Keratinocyte (primary cell): ENCODE measurements around the gene SAMD4A. TPM values are rescaled to one million over a fixed set of nuclear protein-coding genes. Genes with fewer than 3 reads are reported as not detected.

Experiments
- DNase-seq: peaks from one replicate; pipeline ENCODE4 v3.0.0-alpha.2; 2011; ENCODE audit warnings: low read depth, missing footprints, low spot score
- FAIRE-seq: peaks from 2 replicates; lab custom pipeline; 2011; peaks lifted over from hg19 to GRCh38; lab: Jason Lieb, UNC
- H2AFZ ChIP-seq: 2 replicates; pipeline ENCODE4 v1.6.0; 2012; ENCODE audit warnings: low read length, control low read depth, inconsistent platforms; ENCODE audit not compliant: control insufficient read depth
- H3K27ac ChIP-seq: 2 replicates; pipeline ENCODE4 v1.5.1; 2011; ENCODE audit warnings: low read length; ENCODE audit not compliant: control insufficient read depth, insufficient read depth
- H3K27me3 ChIP-seq: 3 replicates; pipeline ENCODE4 v1.6.0; 2011; ENCODE audit warnings: low read length; ENCODE audit not compliant: control insufficient read depth, insufficient read depth; ENCODE audit errors: extremely low read depth
- H3K36me3 ChIP-seq, 2 experiments: 2 replicates in 1 of 2; 3 replicates in 1 of 2; pipeline ENCODE4 v1.5.1; 2011; ENCODE audit warnings: low read length in 2 of 2, mild to moderate bottlenecking in 1 of 2; ENCODE audit not compliant: control insufficient read depth in 2 of 2, insufficient read depth in 2 of 2; ENCODE audit errors: extremely low read depth in 1 of 2
- H3K4me1 ChIP-seq: 3 replicates; pipeline ENCODE4 v1.5.1; 2011; ENCODE audit warnings: low read length; ENCODE audit not compliant: control insufficient read depth, insufficient read depth; ENCODE audit errors: extremely low read depth
- H3K4me2 ChIP-seq: 3 replicates; pipeline ENCODE4 v1.6.0; 2011; ENCODE audit warnings: low read depth, low read length; ENCODE audit not compliant: control insufficient read depth, insufficient read depth; ENCODE audit errors: extremely low read depth
- H3K4me3 ChIP-seq, 3 experiments: fragments of 200-600 bp in 1 of 3; sonication (generic) in 1 of 3; 2 replicates in 2 of 3; 3 replicates in 1 of 3; pipeline ENCODE4 v1.5.1; 2011 to 2016; ENCODE audit warnings: low read length in 3 of 3, mild to moderate bottlenecking in 3 of 3, control low read depth in 2 of 3, inconsistent platforms in 1 of 3, low read depth in 1 of 3, mixed read lengths in 1 of 3, mixed run types in 1 of 3, moderate library complexity in 1 of 3; ENCODE audit not compliant: control insufficient read depth in 2 of 3, insufficient read depth in 2 of 3; ENCODE audit errors: extremely low read depth in 1 of 3
- H3K79me2 ChIP-seq: 2 replicates; pipeline ENCODE4 v1.6.0; 2012; ENCODE audit warnings: low read length; ENCODE audit not compliant: control insufficient read depth, insufficient read depth
- H3K9ac ChIP-seq: 3 replicates; pipeline ENCODE4 v1.6.0; 2011; ENCODE audit warnings: low read length; ENCODE audit not compliant: control insufficient read depth, insufficient read depth; ENCODE audit errors: extremely low read depth
- H3K9me1 ChIP-seq: 3 replicates; pipeline ENCODE4 v1.6.0; 2011; ENCODE audit warnings: low read length; ENCODE audit not compliant: control insufficient read depth, insufficient read depth; ENCODE audit errors: extremely low read depth
- H3K9me3 ChIP-seq: 2 replicates; pipeline ENCODE4 v1.5.1; 2012; ENCODE audit warnings: low read depth, low read length; ENCODE audit not compliant: control insufficient read depth
- H4K20me1 ChIP-seq: 3 replicates; pipeline ENCODE4 v1.6.0; 2011; ENCODE audit warnings: low read length; ENCODE audit not compliant: control insufficient read depth, insufficient read depth; ENCODE audit errors: extremely low read depth
- EZH2 ChIP-seq: IDR thresholded peaks from one replicate; pipeline ENCODE4 v1.6.1; 2012; ENCODE audit warnings: inconsistent platforms, mild to moderate bottlenecking, low read length, moderate library complexity
- dilution Hi-C: fragments of 300-500 bp; cut with MboI; formaldehyde crosslinking; loops from one replicate; pipeline ENCODE4 v1.7.0; 2020; ENCODE audit warnings: low sequenced_read_pairs; ENCODE audit not compliant: extremely low pct_ligation_motif_present
- polyA plus RNA-seq, 5 experiments: library from polyadenylated mRNA; depleted of rRNA in 3 of 5; stranded (reverse) in 3 of 5; stranded (forward) in 1 of 5; unstranded in 1 of 5; fragments of >200 nt; gene quantifications; 1 replicate in 1 of 5; 2 replicates in 3 of 5; 3 replicates in 1 of 5; pipeline versions ENCODE4 v1.2.1 to v1.2.3, GENCODE V29; 2011 to 2012; ENCODE audit warnings: missing spikeins in 2 of 5, low read depth in 1 of 5, low replicate concordance in 1 of 5
- TF ChIP-seq, protein P1 (sequence below), 3 experiments: IDR thresholded peaks in 1 of 3; conservative IDR thresholded peaks in 1 of 3; optimal IDR thresholded peaks in 1 of 3; 2 replicates in 2 of 3; 3 replicates in 1 of 3; pipeline versions ENCODE3 to v1.5.1; 2011; ENCODE audit warnings: low read length in 3 of 3, mild to moderate bottlenecking in 3 of 3, moderate library complexity in 2 of 3, control low read depth in 1 of 3, inconsistent platforms in 1 of 3; ENCODE audit not compliant: insufficient read depth in 2 of 3; ENCODE audit errors: extremely low read depth in 1 of 3

SAMD4A gene
- polyA plus RNA-seq, 1 donor (not counting 4 experiments of a cell fraction or from before 2014, with no cell fraction given), result 16.2 TPM

DNA sequence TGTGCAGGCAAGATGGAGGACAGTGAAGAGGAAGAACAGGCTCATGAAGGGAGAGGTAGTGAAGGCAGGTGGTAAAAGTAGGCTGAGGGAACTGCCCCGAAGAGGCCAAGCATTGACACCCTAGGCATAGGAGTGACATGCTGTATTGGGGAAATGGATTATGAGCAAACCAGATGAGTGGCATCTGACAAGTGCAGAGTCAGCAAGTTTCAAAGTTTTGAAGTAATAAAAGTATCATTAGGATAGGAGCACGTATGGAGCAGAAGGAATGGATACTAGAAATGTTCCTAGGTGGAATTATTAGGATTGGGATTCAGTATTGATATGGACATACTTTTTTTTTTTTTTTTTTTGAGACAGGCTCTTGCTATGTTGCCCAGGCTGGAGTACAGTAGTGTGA is 139.8 kb downstream of the SAMD4A start:
- peaks cover 9% of the 10 kb centered on the region for H3K79me2 ChIP-seq
- TF ChIP-seq EZH2, result no peak
- TF ChIP-seq, protein P1, sequence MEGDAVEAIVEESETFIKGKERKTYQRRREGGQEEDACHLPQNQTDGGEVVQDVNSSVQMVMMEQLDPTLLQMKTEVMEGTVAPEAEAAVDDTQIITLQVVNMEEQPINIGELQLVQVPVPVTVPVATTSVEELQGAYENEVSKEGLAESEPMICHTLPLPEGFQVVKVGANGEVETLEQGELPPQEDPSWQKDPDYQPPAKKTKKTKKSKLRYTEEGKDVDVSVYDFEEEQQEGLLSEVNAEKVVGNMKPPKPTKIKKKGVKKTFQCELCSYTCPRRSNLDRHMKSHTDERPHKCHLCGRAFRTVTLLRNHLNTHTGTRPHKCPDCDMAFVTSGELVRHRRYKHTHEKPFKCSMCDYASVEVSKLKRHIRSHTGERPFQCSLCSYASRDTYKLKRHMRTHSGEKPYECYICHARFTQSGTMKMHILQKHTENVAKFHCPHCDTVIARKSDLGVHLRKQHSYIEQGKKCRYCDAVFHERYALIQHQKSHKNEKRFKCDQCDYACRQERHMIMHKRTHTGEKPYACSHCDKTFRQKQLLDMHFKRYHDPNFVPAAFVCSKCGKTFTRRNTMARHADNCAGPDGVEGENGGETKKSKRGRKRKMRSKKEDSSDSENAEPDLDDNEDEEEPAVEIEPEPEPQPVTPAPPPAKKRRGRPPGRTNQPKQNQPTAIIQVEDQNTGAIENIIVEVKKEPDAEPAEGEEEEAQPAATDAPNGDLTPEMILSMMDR (optimal IDR thresholded peaks at IDR 0.05 in 1 of 3, IDR thresholded peaks at IDR 0.05 in 1 of 3, conservative IDR thresholded peaks at IDR 0.05 in 1 of 3; ENCODE audit: extremely low read depth in 1 of 3, insufficient read depth in 2 of 3, low read length in 3 of 3), result no peak
- no peak overlapping the region for H3K4me3 ChIP-seq
- no peaks in the 10 kb centered on the region for H4K20me1 ChIP-seq
- peaks cover 9 to 11% of the 10 kb centered on the region in 2 experiments for H3K36me3 ChIP-seq
- no peaks in the 10 kb centered on the region for H3K9me3 ChIP-seq
- DNase-seq (no peak), FAIRE-seq (no peak)
- H3K27ac ChIP-seq, result no peak overlapping the region
- no peaks in the 10 kb centered on the region for H3K27me3 ChIP-seq
- no peaks in the 10 kb centered on the region for H3K4me1 ChIP-seq
- no peaks in the 10 kb centered on the region for H3K9me1 ChIP-seq
- no peak overlapping the region for H3K4me2 ChIP-seq
- H3K9ac ChIP-seq, result no peak overlapping the region
- dilution Hi-C loops, result no loop called here
- H2AFZ ChIP-seq, result no peak overlapping the region

DNA sequence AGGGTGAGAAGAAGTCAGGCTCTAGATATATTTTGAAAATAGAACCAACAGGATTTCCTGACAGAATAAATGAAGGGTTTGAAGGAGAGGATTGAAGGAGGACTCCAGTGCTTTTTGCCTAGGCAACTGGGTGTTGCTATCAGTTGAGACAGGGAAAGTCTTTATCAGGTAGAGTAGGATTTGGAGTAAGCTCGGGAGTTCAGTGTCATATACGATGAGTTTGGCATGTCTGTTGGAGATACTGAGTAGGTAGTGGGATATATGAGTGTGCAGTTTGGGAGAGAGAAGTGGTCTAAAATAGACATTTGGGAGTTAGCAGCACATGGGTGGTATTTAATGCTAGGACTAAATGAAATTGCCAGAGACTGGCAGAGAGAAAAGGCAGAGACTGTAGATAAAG is 141.2 kb downstream of the SAMD4A start:
- DNase-seq, result no peak
- Histone ChIP-seq H3K79me2 (peaks cover 3% of the 10 kb centered on the region), H3K27me3 (no peaks in the 10 kb centered on the region), H3K4me2 (no peak overlapping the region), H3K36me3 (peaks cover 3 to 8% of the 10 kb centered on the region in 2 experiments), H3K27ac (no peak overlapping the region), H3K4me1 (no peaks in the 10 kb centered on the region), H3K9me1 (no peaks in the 10 kb centered on the region), H4K20me1 (no peaks in the 10 kb centered on the region), H3K4me3 (no peak overlapping the region), H2AFZ (no peak overlapping the region), H3K9me3 (no peaks in the 10 kb centered on the region), H3K9ac (no peak overlapping the region)
- dilution Hi-C loops, result no loop called here
- FAIRE-seq, result no peak
- no peak for TF ChIP-seq EZH2
- TF ChIP-seq, protein P1 (optimal IDR thresholded peaks at IDR 0.05 in 1 of 3, IDR thresholded peaks at IDR 0.05 in 1 of 3, conservative IDR thresholded peaks at IDR 0.05 in 1 of 3; ENCODE audit: extremely low read depth in 1 of 3, insufficient read depth in 2 of 3, low read length in 3 of 3), result no peak
